H1 (cell line): Measurements from ENCODE around the gene PNLDC1. TPM values are rescaled to one million over a fixed set of nuclear protein-coding genes. Genes with fewer than 3 reads are reported as not detected.

ENCODE experiments used
- SIN3A ChIP-seq, 2 experiments: IDR thresholded peaks in 1 of 2; conservative IDR thresholded peaks in 1 of 2; 2 replicates each; pipeline ENCODE4 v1.6.1; 2011 to 2012; ENCODE audit warnings: low read length in 2 of 2, improper control_type of control experiment in 1 of 2, low read depth in 1 of 2, mild to moderate bottlenecking in 1 of 2
- TCF12 ChIP-seq: IDR thresholded peaks from 2 replicates; pipeline ENCODE4 v1.6.1; 2011; ENCODE audit warnings: low read depth, mild to moderate bottlenecking, low read length
- USF2 ChIP-seq: IDR thresholded peaks from 2 replicates; pipeline ENCODE4 v1.6.1; 2011; ENCODE audit warnings: low read length, improper control_type of control experiment
- polyA plus RNA-seq, 7 experiments: library from polyadenylated mRNA; depleted of rRNA in 3 of 7; stranded (reverse) in 5 of 7; unstranded in 2 of 7; fragments of >200 nt in 5 of 7; fragments of 200-250 nt in 2 of 7; gene quantifications; 1 replicate in 5 of 7; 2 replicates in 1 of 7; 4 replicates in 1 of 7; pipeline versions ENCODE4 v1.2.1 to v1.2.3, GENCODE V29; 2011 to 2013; ENCODE audit warnings: missing spikeins in 2 of 7, mixed read lengths in 2 of 7
- total RNA-seq: library from RNA; stranded (reverse); fragmentation: NEBNext Ultra II Directional; extraction: Animal tissue kit (Norgen Biotek cat#: 25700); gene quantifications from 2 replicates; pipeline ENCODE4 v1.2.1, GENCODE V29; 2021

The PNLDC1 gene
- total and polyA plus RNA-seq, 2 of the 8 experiments (the other 6 are each of a cell fraction or from before 2014, with no cell fraction given) = 0.15 to 0.34 TPM

- TF ChIP-seq SIN3A (conservative IDR thresholded peaks at IDR 0.05 in 1 of 2, IDR thresholded peaks at IDR 0.05 in 1 of 2; ENCODE audit: low read depth in 1 of 2, low read length in 2 of 2) = peak; percentile 16 to 84; a peak in 1 of 4 replicates
- no peak for TF ChIP-seq USF2
- TF ChIP-seq TCF12 = no peak
These were observed 9.7 kb upstream of the PNLDC1 start, which contains the start of gene MRPL18 (continued) for GRCh38 chr6:159790149-159790955.
